ENCODE results near the gene TNS2.

DNA sequence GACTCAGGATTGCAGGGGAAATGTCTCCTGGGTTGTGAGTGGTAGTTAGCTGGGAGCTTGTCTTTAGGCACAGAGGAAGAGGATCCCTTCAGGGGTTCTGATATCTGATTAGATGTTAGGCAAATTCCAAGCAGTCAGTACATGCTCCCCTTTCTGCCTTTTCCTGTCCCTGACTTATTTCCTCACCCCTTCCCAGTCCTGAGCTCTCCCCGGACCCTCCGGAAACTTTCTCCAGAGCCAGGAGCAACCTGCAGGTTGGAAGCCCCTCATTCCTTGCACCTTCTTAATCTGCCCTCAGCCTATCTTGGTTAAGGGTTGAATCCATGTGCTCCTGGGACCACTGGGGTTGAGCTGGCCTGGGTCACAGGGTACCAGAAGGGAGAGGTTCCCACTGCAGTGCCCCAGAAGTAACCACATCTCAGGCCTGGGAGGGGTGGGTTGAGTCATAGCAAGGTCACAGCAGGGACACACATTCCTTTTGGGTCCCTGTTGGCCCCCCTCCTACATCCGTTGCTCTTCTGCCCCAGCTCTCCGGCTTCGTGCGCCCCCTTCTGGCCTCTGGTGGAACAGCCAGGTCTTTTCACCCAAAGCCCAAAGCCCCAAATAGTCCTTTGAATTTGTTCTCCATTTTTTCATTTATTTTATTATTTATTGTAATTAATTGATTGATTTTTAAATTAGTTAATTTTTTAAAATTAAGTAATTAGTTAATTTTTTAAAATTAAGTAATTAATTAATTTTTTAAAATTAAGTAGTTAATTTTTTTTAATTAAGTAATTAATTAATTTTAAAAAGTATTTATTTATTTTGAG lies 49.4 kb downstream of the TNS2 start:
- no peak for TF ChIP-seq TAF1 (IDR thresholded peaks at IDR 0.05; ENCODE audit: borderline replicate concordance, insufficient read depth, low read length)
- TF ChIP-seq POLR2AphosphoS5 (IDR thresholded peaks at IDR 0.05; ENCODE audit: low read depth, low read length) = no peak
- TF ChIP-seq, protein P1, sequence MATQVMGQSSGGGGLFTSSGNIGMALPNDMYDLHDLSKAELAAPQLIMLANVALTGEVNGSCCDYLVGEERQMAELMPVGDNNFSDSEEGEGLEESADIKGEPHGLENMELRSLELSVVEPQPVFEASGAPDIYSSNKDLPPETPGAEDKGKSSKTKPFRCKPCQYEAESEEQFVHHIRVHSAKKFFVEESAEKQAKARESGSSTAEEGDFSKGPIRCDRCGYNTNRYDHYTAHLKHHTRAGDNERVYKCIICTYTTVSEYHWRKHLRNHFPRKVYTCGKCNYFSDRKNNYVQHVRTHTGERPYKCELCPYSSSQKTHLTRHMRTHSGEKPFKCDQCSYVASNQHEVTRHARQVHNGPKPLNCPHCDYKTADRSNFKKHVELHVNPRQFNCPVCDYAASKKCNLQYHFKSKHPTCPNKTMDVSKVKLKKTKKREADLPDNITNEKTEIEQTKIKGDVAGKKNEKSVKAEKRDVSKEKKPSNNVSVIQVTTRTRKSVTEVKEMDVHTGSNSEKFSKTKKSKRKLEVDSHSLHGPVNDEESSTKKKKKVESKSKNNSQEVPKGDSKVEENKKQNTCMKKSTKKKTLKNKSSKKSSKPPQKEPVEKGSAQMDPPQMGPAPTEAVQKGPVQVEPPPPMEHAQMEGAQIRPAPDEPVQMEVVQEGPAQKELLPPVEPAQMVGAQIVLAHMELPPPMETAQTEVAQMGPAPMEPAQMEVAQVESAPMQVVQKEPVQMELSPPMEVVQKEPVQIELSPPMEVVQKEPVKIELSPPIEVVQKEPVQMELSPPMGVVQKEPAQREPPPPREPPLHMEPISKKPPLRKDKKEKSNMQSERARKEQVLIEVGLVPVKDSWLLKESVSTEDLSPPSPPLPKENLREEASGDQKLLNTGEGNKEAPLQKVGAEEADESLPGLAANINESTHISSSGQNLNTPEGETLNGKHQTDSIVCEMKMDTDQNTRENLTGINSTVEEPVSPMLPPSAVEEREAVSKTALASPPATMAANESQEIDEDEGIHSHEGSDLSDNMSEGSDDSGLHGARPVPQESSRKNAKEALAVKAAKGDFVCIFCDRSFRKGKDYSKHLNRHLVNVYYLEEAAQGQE (IDR thresholded peaks at IDR 0.05; ENCODE audit: insufficient read depth in 1 of 2, low read depth in 2 of 2, low read length in 2 of 2) = no peak

Data from PFSK-1 (cell line).